Measurements from ENCODE around the gene IMPG1.

The IMPG1 gene

DNA sequence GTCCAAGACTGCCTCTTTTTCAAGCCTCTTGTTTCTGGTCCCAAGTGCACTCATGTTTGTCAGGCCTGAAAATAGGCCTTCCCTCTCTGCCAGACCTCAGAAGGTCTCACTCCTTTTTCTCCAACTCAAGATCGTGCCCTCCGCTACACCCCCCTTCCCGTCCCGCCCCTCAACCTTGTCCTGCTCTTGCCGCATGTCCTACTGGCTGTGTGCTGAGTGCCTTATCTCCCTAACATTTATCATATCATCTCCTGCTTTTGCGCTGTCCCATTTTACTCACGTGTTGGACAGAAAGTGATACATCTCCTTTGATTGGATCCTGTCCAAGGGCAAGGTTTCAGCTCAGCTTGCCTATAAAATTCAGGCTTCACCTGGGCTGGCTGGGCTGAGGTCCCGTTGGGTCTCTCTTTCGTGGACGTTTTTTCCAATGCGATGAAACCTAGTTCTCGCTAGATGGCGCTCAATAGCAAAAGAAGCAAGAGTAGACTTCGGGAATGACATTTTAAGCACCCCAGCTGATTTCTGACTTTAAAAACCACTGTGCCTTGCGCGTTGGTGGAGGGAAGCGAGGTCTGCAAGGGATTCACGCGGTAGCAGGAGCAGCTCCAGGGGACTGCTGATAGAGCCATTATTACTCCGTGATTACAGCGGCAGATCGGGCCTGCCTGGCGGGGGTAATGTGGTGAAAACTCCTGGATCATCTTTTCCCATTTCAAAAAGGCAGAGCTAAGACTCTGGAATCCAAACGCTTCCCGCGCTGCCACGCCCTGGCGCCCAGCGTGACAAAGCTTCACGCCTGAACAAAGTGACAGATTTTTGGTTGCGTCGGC lies 137.6 kb downstream of the IMPG1 start:
- peak; percentile 6 to 42 for DNase-seq (ENCODE audit: low read depth in 1 of 2, low spot score in 1 of 2)
- Histone ChIP-seq H3K4me3 (replicated peaks; ENCODE audit: insufficient read depth, low read length) (no peak overlapping the region), H3K27ac (replicated peaks) (no peak overlapping the region), H3K27me3 (ENCODE audit: insufficient read depth, poor library complexity, severe bottlenecking) (no peaks in the 10 kb centered on the region)
- no peak for TF ChIP-seq GABPA (IDR thresholded peaks at IDR 0.05; ENCODE audit: low read depth)
- TF ChIP-seq, protein P1, sequence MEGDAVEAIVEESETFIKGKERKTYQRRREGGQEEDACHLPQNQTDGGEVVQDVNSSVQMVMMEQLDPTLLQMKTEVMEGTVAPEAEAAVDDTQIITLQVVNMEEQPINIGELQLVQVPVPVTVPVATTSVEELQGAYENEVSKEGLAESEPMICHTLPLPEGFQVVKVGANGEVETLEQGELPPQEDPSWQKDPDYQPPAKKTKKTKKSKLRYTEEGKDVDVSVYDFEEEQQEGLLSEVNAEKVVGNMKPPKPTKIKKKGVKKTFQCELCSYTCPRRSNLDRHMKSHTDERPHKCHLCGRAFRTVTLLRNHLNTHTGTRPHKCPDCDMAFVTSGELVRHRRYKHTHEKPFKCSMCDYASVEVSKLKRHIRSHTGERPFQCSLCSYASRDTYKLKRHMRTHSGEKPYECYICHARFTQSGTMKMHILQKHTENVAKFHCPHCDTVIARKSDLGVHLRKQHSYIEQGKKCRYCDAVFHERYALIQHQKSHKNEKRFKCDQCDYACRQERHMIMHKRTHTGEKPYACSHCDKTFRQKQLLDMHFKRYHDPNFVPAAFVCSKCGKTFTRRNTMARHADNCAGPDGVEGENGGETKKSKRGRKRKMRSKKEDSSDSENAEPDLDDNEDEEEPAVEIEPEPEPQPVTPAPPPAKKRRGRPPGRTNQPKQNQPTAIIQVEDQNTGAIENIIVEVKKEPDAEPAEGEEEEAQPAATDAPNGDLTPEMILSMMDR (IDR thresholded peaks at IDR 0.05; ENCODE audit: insufficient read depth, low read length), result peak; percentile 60

GRCh38 chr6:75933387-75933975 lies 139.0 kb downstream of the IMPG1 start:
- H3K27ac ChIP-seq (replicated peaks), result no peak overlapping the region
- H3K4me3 ChIP-seq (replicated peaks; ENCODE audit: insufficient read depth, low read length), result no peak overlapping the region
- no peak for DNase-seq (ENCODE audit: low read depth in 1 of 2, low spot score in 1 of 2)
- H3K27me3 ChIP-seq (ENCODE audit: insufficient read depth, poor library complexity, severe bottlenecking), result no peaks in the 10 kb centered on the region
- TF ChIP-seq, protein P1 (IDR thresholded peaks at IDR 0.05; ENCODE audit: insufficient read depth, low read length), result no peak
- no peak for TF ChIP-seq POLR2AphosphoS5 (IDR thresholded peaks at IDR 0.05; ENCODE audit: low read depth)
- TF ChIP-seq REST (IDR thresholded peaks at IDR 0.05; ENCODE audit: insufficient replicate concordance, low read depth), result no peak
- no peak for TF ChIP-seq SPI1 (IDR thresholded peaks at IDR 0.05; ENCODE audit: borderline replicate concordance, low read depth)
- no peak for TF ChIP-seq GABPA (IDR thresholded peaks at IDR 0.05; ENCODE audit: low read depth)

DNA sequence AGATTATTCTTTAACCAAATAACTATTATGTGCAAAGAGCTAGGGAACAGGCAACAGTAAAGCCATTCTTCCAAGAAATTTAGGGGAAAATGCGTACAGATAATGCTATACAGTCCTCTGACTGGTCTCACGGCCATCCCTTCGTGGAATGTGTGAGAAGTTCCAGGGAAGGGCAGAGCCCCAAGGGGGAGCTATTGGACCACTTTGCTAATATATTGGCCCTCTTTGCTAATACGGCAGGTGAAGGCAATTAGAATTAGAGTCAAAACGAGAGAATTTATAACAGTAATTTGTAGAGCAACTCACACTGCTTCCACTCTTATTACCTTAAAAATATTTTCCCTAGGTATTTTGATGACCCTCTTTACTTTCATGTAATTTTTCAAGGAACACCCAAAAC lies 140.4 kb downstream of the IMPG1 start:
- no peak for TF ChIP-seq SPI1 (IDR thresholded peaks at IDR 0.05; ENCODE audit: borderline replicate concordance, low read depth)
- TF ChIP-seq, protein P1 (IDR thresholded peaks at IDR 0.05; ENCODE audit: insufficient read depth, low read length), result peak; percentile 26
- DNase-seq (ENCODE audit: low read depth in 1 of 2, low spot score in 1 of 2), result peak in 1 of 2 experiments; percentile 23

DNA sequence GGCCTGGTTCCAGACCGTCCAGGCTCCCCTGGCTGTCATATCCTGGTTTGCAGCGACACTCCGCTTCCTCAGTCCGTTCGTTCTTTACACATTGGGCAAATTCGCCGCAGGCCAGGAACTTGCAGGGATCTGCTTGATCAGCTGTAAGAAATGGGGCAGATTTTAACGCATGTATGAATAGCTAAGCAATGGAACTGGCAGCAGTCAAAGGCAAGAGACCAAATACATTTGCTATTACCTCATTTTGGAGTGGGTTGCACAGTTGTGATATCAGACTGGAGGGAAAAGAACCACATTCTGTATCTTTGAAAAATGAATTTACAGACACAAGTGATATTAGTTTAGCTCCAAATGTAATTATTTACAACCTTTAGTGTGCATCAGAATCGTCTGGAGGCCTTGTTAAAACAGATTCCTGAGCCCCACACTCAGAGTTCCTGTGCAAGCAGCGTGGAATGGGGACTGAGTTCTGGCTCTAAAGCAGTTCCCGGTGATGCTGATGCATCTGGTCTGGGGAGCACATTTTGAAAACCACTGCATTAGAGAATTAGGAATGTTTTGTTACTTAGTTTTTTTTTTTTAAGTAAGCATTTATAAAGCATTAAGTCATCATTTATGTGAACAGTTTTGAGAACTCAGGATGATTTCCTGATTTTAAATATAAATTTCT lies 141.3 kb downstream of the IMPG1 start:
- no peak for DNase-seq (ENCODE audit: low read depth in 1 of 2, low spot score in 1 of 2)
- Histone ChIP-seq H3K4me3 (replicated peaks; ENCODE audit: insufficient read depth, low read length) (no peak overlapping the region), H3K27me3 (ENCODE audit: insufficient read depth, poor library complexity, severe bottlenecking) (no peaks in the 10 kb centered on the region), H3K27ac (replicated peaks) (no peak overlapping the region)
- TF ChIP-seq, protein P1 (IDR thresholded peaks at IDR 0.05; ENCODE audit: insufficient read depth, low read length), result no peak
- no peak for TF ChIP-seq REST (IDR thresholded peaks at IDR 0.05; ENCODE audit: insufficient replicate concordance, low read depth)
- TF ChIP-seq POLR2AphosphoS5 (IDR thresholded peaks at IDR 0.05; ENCODE audit: low read depth), result no peak
- no peak for TF ChIP-seq GABPA (IDR thresholded peaks at IDR 0.05; ENCODE audit: low read depth)
- no peak for TF ChIP-seq SPI1 (IDR thresholded peaks at IDR 0.05; ENCODE audit: borderline replicate concordance, low read depth)

More for the DNA sequence above, 140.4 kb downstream of the IMPG1 start:
- no peaks in the 10 kb centered on the region for H3K27me3 ChIP-seq (ENCODE audit: insufficient read depth, poor library complexity, severe bottlenecking)
- H3K4me3 ChIP-seq (replicated peaks; ENCODE audit: insufficient read depth, low read length), result no peak overlapping the region
- H3K27ac ChIP-seq (replicated peaks), result no peak overlapping the region

Measured in HL-60 (cell line).